Subcutaneous adipose tissue (tissue), 4 donors: ENCODE data around the gene TMEM196. TPM values are rescaled to one million over a fixed set of nuclear protein-coding genes. Genes with fewer than 3 reads are reported as not detected.

Experiments
- CTCF ChIP-seq: fragments of 450-650 bp; IDR thresholded peaks from one replicate; pipeline ENCODE4 v1.5.1; 2016; ENCODE audit warnings: low read depth, mild to moderate bottlenecking, control low read depth, antibody characterized with exemption, moderate library complexity
- small RNA-seq: library from RNA; depleted of rRNA; stranded (forward); fragments of <200 nt; gene quantifications from one replicate; pipeline ENCODE3, GENCODE V24; 2016
- total RNA-seq, 4 donors: library from RNA; depleted of rRNA; stranded (reverse); fragments of >200 nt; gene quantifications; one replicate each; pipeline ENCODE4 v1.1.0, GENCODE V29; 2016

Gene TMEM196
- total RNA-seq, 4 donors from 2014 or later: not detected

GRCh38 chr7:19692111-19692828, 81.1 kb downstream of the TMEM196 start:
- TF ChIP-seq CTCF: no peak

- no peak for TF ChIP-seq CTCF
Observed at GRCh38 chr7:19690736-19691135, 82.7 kb downstream of the TMEM196 start.

- no peak for TF ChIP-seq CTCF
Observed at GRCh38 chr7:19681596-19681995, 91.8 kb downstream of the TMEM196 start.

GRCh38 chr7:19677180-19677579, 96.2 kb downstream of the TMEM196 start:
- no peak for TF ChIP-seq CTCF

- TF ChIP-seq CTCF: no peak
Observed at GRCh38 chr7:19675816-19676215, 97.6 kb downstream of the TMEM196 start.

- TF ChIP-seq CTCF: no peak
Observed at GRCh38 chr7:19674266-19674960, 99.0 kb downstream of the TMEM196 start.

GRCh38 chr7:19670806-19671205, 102.6 kb downstream of the TMEM196 start:
- no peak for TF ChIP-seq CTCF

Small RNAs within 50 kb of the gene (small RNA-seq; reads per million reads assigned to genes)
- gene MIR3146: not detected

Other genes starting within 250 kb of the TMEM196 start
- 10 to 100 TPM in 3 of 4 donors, 1 to 10 TPM in 1; 7.5 to 28.4 (median 12.7) TPM for gene POLR1F, start 64.6 kb downstream of the TMEM196 start, total RNA-seq